GM12864 (cell line): Measurements from ENCODE around the gene MIB2.

Experiments
- DNase-seq: peaks from one replicate; pipeline ENCODE4 v3.0.0-alpha.2; 2011; ENCODE audit warnings: low read depth
- H3K4me3 ChIP-seq: 2 replicates; pipeline ENCODE4 v1.5.1; 2011; ENCODE audit warnings: mild to moderate bottlenecking, low read depth, low read length, control low read depth
- TF ChIP-seq, protein P1 (sequence below): IDR thresholded peaks from 2 replicates; pipeline ENCODE4 v1.5.1; 2011; ENCODE audit warnings: low read depth, mild to moderate bottlenecking, moderate library complexity, low read length, control low read depth, inconsistent platforms; ENCODE audit errors: missing control alignments

The MIB2 gene

DNA sequence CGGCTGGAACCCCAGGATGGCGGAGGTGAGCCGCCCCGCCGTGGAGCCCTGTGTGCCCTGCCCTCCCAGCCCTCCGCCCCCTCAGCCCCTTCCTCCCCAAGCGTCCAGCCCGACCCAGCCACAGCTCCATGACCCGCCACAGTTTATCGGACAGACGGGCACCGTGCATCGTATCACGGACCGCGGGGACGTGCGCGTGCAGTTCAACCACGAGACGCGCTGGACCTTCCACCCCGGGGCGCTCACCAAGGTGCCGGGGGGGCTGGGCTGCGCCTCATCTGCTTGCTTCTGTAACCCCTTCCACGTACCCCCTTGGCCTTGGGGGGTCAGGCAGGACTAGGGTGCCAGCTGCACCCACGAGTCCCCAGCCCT is 10.1 kb downstream of the MIB2 start:
- no peak overlapping the region for H3K4me3 ChIP-seq
- no peak for DNase-seq
- TF ChIP-seq, protein P1, sequence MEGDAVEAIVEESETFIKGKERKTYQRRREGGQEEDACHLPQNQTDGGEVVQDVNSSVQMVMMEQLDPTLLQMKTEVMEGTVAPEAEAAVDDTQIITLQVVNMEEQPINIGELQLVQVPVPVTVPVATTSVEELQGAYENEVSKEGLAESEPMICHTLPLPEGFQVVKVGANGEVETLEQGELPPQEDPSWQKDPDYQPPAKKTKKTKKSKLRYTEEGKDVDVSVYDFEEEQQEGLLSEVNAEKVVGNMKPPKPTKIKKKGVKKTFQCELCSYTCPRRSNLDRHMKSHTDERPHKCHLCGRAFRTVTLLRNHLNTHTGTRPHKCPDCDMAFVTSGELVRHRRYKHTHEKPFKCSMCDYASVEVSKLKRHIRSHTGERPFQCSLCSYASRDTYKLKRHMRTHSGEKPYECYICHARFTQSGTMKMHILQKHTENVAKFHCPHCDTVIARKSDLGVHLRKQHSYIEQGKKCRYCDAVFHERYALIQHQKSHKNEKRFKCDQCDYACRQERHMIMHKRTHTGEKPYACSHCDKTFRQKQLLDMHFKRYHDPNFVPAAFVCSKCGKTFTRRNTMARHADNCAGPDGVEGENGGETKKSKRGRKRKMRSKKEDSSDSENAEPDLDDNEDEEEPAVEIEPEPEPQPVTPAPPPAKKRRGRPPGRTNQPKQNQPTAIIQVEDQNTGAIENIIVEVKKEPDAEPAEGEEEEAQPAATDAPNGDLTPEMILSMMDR, result no peak

DNA sequence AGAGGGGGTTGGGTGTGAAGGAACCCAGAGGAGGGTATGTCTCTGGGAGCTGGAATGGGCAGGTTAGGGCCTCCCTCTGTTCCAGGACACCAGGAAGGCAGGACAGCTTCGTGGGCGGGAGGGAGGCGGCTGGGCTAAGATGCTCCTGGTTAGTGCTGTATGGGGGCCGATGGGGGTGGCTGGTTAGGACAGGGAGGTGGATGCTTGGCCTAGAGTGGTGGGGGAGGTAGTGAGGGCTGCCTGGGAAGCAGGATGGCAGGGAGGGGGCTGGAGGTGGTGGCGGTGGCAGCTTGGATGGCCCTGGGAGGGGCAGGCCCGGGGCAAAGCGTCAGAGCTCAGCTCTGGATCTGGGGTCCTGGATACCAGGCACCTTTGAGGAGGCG is 10.5 kb downstream of the MIB2 start:
- TF ChIP-seq, protein P1, result no peak
- no peak overlapping the region for H3K4me3 ChIP-seq
- no peak for DNase-seq

DNA sequence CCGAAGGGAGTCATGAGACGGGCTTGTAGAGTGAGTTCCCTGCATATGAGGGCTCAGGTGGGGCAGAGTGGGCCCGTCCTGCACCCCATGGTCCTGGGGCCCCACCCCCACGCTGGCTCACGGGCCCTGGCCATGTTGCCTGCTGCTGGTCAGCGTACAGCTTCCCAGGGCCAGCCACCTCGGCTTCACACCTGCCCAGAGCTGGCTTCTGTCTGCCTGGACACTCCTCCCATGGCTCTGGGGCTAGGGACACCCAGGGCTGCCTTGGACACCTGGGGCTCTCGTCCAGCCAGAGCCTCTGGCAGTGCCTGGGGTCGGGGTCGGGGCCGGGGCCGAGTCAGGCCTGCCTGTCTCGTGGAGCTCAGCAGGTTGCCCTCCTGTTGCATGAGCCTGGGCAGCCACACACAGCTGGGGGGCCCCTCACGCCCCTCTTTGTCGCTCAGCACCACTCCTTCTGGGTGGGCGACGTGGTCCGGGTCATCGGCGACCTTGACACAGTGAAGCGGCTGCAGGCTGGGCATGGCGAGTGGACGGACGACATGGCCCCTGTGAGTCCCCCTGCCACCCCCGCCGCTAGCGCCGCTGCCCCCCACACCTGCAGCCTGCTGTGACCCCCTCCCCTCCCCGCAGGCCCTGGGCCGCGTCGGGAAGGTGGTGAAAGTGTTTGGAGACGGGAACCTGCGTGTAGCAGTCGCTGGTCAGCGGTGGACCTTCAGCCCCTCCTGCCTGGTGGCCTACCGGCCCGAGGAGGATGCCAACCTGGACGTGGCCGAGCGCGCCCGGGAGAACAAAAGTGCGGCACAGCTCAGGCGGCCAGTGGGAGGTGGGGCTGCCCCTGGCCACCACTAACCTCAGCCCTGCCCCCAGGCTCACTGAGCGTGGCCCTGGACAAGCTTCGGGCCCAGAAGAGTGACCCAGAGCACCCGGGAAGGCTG is 11.2 kb downstream of the MIB2 start:
- no peak overlapping the region for H3K4me3 ChIP-seq
- no peak for DNase-seq
- TF ChIP-seq, protein P1, result no peak

DNA sequence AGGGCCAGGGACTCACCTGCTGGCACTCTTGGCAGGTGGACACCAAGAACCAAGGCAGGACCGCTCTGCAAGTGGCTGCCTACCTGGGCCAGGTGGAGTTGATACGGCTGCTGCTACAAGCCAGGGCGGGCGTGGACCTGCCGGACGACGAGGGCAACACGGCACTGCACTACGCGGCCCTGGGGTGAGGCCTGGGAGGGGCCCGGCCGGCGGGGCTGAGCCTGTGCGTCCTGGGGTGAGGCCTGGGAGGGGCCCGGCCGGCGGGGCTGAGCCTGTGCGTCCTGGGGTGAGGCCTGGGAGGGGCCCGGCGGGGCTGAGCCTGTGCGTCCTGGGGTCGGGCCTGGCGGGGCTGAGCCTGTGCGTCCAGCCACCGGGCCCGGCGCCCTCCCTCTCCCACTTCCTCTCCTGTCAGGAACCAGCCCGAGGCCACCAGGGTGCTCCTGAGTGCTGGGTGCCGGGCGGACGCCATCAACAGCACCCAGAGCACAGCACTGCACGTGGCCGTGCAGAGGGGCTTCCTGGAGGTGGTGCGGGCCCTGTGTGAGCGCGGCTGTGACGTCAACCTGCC is 12.0 kb downstream of the MIB2 start:
- no peak overlapping the region for H3K4me3 ChIP-seq
- no peak for DNase-seq
- TF ChIP-seq, protein P1, result no peak

DNA sequence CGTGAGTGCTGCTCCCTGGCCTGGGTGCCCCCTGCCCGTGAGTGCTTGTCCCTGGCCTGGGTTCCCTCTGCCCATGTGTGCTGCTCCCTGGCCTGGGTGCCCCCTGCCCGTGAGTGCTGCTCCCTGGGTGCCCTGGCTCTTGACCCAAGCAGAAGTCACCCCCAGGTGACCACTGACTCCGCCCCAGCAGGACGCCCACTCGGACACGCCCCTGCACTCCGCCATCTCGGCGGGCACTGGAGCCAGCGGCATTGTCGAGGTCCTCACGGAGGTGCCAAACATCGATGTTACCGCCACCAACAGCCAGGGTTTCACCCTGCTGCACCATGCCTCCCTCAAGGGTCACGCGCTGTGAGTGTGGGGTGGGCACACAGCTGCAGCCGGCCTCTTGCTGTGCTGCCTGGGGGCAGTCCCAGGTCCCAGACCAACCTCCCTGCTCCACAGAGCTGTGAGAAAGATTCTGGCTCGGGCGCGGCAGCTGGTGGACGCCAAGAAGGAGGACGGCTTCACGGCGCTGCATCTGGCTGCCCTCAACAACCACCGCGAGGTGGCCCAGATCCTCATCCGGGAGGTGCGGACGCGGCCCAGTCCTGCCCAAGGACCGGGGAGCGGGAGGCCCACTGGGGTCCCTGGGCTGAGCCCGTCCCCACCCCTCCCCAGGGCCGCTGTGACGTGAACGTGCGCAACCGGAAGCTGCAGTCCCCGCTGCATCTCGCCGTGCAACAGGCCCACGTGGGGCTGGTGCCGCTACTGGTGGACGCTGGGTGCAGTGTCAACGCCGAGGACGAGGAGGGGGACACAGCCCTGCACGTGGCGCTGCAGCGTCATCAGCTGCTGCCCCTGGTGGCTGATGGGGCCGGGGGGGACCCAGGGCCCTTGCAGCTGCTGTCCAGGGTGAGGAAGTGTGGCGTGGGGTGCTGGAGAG is 12.8 kb downstream of the MIB2 start:
- H3K4me3 ChIP-seq, result no peak overlapping the region
- no peak for DNase-seq
- TF ChIP-seq, protein P1, result no peak

DNA sequence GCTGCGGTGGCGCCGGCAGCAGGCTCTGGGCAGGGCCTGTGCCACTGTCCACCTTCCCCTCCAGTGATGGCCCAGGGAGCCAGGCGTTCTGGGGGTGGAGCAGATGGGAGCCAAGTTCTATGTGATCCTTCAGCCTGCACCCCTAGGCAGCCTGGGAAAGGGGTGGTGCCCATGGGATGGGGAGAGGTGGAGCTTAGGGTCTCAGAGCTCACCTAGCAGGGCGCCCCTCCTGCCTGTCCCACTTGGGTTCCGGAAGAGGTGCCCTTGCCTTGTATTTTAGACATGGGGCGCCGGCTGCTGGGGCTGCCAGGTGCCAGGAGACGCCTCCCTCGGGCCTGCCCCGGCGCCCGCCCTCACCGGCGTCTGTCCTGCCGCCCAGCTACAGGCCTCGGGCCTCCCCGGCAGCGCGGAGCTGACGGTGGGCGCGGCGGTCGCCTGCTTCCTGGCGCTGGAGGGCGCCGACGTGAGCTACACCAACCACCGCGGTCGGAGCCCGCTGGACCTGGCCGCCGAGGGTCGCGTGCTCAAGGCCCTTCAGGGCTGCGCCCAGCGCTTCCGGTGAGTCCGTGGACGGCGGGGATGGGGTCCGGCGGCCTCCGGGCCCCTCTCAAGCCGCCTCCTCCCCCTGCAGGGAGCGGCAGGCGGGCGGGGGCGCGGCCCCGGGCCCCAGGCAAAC is 13.6 kb downstream of the MIB2 start:
- peak overlapping the region; percentile 55 for H3K4me3 ChIP-seq
- TF ChIP-seq, protein P1, result no peak
- DNase-seq, result no peak
